OCI-LY7 (cell line): ENCODE data around the gene PHF20.

Experiments used
- CTCF ChIP-seq: fragments of 200-600 bp; sonication (generic); conservative IDR thresholded peaks from 2 replicates; pipeline ENCODE4 v1.5.1; 2014; ENCODE audit warnings: mild to moderate bottlenecking, antibody characterized with exemption, low read length, moderate library complexity, mixed read lengths
- EZH2phosphoT487 ChIP-seq: fragments of 200-600 bp; sonication (generic); IDR thresholded peaks from 2 replicates; pipeline ENCODE4 v1.6.1; 2018; ENCODE audit warnings: low read depth, borderline replicate concordance, mild to moderate bottlenecking, mixed run types, antibody characterized with exemption, low read length, moderate library complexity, mixed read lengths

GRCh38 chr20:35845561-35845960 is 73.7 kb downstream of the PHF20 start:
- TF ChIP-seq CTCF (no peak), EZH2phosphoT487 (no peak)
